Osteocyte (in vitro differentiated cells): ENCODE measurements around the gene LIN54. TPM values are rescaled to one million over a fixed set of nuclear protein-coding genes. Genes with fewer than 3 reads are reported as not detected.

Experiments
- DNase-seq: peaks from one replicate; pipeline ENCODE4 v3.0.0; 2021; ENCODE audit warnings: mixed read lengths; ENCODE audit not compliant: unreplicated experiment; ENCODE audit errors: extremely low spot score
- H3K27ac Mint-ChIP-seq: one replicate; pipeline ENCODE4 v1.8.0; 2021; ENCODE audit warnings: mild to moderate bottlenecking, mixed read lengths; ENCODE audit not compliant: unreplicated experiment
- H3K27me3 Mint-ChIP-seq: one replicate; pipeline ENCODE4 v1.8.0; 2021; ENCODE audit warnings: mixed read lengths; ENCODE audit not compliant: unreplicated experiment
- H3K36me3 Mint-ChIP-seq: one replicate; pipeline ENCODE4 v1.8.0; 2021; ENCODE audit warnings: mixed read lengths; ENCODE audit not compliant: unreplicated experiment
- H3K4me1 Mint-ChIP-seq: one replicate; pipeline ENCODE4 v1.8.0; 2021; ENCODE audit warnings: mixed read lengths; ENCODE audit not compliant: unreplicated experiment
- H3K4me3 Mint-ChIP-seq: one replicate; pipeline ENCODE4 v1.8.0; 2021; ENCODE audit warnings: mild to moderate bottlenecking, moderate library complexity, mixed read lengths; ENCODE audit not compliant: unreplicated experiment
- H3K9me3 Mint-ChIP-seq: one replicate; pipeline ENCODE4 v1.8.0; 2021; ENCODE audit warnings: mixed read lengths; ENCODE audit not compliant: unreplicated experiment
- total RNA-seq: library from RNA; stranded (reverse); gene quantifications from 2 replicates; pipeline ENCODE4 v1.2.1, GENCODE V29; 2021
- TF ChIP-seq, protein P1 (sequence below): fragments of 200-600 bp; sonication (generic); IDR thresholded peaks from 2 replicates; pipeline ENCODE4 v1.5.0; 2021; ENCODE audit warnings: antibody characterized with exemption, mild to moderate bottlenecking, moderate library complexity

Gene LIN54
- total RNA-seq, 1 donor from 2014 or later: 12.6 TPM

DNA sequence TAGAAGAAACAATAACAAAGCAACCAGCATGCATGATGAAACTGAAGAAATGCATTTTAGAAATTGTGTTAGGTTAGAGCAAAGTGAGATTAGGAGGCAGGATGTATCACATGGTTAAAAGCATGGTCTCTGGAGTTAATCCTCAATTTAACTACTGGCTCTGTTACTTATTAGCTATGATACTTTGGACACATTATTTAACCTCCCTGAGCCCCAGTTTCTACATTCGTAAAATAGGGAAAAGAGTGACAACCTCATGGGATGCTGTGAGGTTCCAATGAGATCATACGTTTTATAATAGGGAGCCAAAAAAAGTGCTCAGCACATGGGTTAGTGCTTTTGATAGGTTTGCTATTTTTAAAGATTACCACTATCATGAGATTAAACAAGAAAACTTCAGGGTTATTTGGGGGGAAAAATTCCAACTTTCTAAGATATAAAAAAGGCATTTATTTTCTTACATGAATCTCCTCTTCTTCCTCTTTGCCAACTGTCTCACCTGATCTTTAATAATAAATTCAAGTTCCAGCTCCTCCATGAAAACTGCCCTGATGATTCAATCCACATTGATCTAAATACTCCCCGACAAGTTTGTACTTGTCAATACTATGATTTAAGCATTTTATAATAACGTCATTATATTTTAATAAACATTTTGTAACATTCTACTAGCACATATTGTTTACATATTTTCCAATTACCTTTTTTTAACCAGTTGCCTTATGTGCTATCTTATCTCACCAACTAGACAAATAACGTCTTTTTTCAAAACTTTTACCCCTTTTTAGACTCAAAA is 124.3 kb downstream of the LIN54 start:
- no peaks in the 10 kb centered on the region for H3K9me3 Mint-ChIP-seq
- TF ChIP-seq, protein P1, sequence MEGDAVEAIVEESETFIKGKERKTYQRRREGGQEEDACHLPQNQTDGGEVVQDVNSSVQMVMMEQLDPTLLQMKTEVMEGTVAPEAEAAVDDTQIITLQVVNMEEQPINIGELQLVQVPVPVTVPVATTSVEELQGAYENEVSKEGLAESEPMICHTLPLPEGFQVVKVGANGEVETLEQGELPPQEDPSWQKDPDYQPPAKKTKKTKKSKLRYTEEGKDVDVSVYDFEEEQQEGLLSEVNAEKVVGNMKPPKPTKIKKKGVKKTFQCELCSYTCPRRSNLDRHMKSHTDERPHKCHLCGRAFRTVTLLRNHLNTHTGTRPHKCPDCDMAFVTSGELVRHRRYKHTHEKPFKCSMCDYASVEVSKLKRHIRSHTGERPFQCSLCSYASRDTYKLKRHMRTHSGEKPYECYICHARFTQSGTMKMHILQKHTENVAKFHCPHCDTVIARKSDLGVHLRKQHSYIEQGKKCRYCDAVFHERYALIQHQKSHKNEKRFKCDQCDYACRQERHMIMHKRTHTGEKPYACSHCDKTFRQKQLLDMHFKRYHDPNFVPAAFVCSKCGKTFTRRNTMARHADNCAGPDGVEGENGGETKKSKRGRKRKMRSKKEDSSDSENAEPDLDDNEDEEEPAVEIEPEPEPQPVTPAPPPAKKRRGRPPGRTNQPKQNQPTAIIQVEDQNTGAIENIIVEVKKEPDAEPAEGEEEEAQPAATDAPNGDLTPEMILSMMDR: no peak
- peaks cover 9% of the 10 kb centered on the region for H3K36me3 Mint-ChIP-seq
- peak overlapping the region; percentile 24 for H3K27ac Mint-ChIP-seq
- DNase-seq: no peak
- peaks cover 52% of the 10 kb centered on the region for H3K4me1 Mint-ChIP-seq
- H3K27me3 Mint-ChIP-seq: no peaks in the 10 kb centered on the region
- H3K4me3 Mint-ChIP-seq: no peak overlapping the region

DNA sequence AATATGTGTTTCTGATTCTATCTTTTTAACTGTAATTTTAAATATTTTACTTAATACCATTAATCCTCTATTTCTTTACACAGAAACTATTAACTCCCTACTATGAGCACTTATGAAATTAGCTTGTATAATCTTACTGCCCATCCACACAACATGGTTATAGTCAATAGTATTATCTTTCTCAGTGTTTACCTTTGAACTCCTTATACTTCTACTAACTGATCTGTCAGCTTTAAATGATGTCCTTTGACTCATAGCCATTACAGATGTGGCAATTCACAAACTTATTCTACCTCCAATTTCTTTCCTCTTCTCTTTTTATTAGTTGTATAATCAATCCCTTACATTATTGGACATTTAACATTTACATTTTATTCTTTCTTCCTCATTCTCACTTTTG is 125.2 kb downstream of the LIN54 start:
- Mint-ChIP-seq H3K27ac (peak overlapping the region; percentile 24), H3K27me3 (no peaks in the 10 kb centered on the region), H3K4me3 (no peak overlapping the region), H3K4me1 (peaks cover 52% of the 10 kb centered on the region), H3K36me3 (peaks cover 14% of the 10 kb centered on the region), H3K9me3 (no peaks in the 10 kb centered on the region)
- TF ChIP-seq, protein P1: no peak
- DNase-seq: no peak

Other genes starting within 250 kb of the LIN54 start
- gene SCD5, start 212.0 kb downstream of the LIN54 start, total RNA-seq: 23.7 and 23.9 TPM in 2 replicates
- 360 and 377 TPM in 2 replicates for gene SEC31A, start 119.7 kb downstream of the LIN54 start, total RNA-seq
- gene THAP9, start 110.1 kb downstream of the LIN54 start, total RNA-seq: 4.9 and 6.2 TPM in 2 replicates
- 33.8 and 38.5 TPM in 2 replicates for gene COPS4, start 24.4 kb upstream of the LIN54 start, total RNA-seq
- not detected in 2 replicates for gene PLAC8, start 103.9 kb upstream of the LIN54 start, total RNA-seq